Activated naive CD8-positive, alpha-beta T cell treated with anti-CD3 and anti-CD28 coated beads, Interleukin-2, amount 50 U/mL, for 16 hours (primary cell): ENCODE data around the gene ACADM.
"Not testable (repeated sequence)": the region's sequence is repeated elsewhere in the genome, so short reads cannot be mapped to it uniquely, and the experiment has no call there.

Source experiments
- DNase-seq: peaks from one replicate; pipeline ENCODE4 v3.0.0-alpha.2; 2020; ENCODE audit warnings: low read depth, low spot score

The ACADM gene

DNA sequence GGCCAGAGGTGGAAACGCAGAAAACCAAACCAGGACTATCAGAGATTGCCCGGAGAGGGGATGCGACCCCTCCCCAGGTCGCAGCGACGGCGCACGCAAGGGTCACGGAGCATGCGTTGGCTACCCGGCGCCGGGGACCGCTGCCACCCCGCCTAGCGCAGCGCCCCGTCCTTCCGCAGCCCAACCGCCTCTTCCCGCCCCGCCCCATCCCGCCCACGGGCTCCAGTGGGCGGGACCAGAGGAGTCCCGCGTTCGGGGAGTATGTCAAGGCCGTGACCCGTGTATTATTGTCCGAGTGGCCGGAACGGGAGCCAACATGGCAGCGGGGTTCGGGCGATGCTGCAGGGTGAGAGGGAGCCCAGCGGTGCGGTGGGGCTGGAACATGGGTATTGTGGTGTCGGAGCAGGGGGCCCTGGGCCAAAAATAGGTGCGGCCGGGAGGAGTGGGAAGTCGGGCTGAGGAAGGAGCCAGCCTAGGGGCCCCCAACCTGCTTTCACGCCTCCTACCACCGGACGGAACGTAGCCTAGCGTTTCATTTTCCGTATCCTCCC is at the start of gene ACADM:
TSS of gene ACADM (plus strand) at position 238 of the 551 bp plus-strand sequence. CDS start at position 317, 79 bp downstream.
- peak; percentile 73 for DNase-seq

GRCh38 chr1:75677443-75677842 is 47.1 kb upstream of the ACADM start:
- no peak for DNase-seq

DNA sequence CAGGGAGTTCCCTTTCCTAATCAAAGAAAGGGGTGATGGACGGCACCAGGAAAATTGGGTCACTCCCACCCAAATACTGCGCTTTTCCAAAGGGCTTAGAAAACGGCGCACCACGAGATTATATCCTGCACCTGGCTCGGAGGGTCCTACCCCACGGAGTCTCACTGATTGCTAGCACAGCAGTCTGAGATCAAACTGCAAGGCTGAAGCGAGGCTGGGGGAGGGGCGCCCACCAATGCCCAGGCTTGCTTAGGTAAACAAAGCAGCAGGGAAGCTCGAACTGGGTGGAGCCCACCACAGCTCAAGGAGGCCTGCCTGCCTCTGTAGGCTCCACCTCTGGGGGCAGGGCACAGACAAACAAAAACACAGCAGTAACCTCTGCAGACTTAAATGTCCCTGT is 46.5 kb upstream of the ACADM start:
- not testable (repeated sequence) for DNase-seq

DNA sequence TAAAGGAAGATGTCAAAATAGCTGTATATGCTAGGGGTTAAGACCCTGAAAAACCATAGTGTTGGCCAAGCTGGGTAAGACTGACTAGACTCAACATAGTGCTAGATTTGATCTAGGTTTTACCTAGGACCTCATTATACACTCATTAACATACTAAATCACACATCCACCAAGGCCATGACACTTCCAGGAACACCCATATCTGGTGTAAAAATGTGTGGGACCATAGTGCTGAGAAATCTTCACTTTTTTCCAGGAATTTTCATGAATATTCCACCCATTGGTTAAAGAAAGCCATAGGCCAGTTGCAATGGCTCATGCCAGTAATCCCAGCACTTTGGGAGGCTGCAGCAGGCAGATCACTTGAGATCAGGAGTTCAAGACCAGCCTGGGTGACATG is 34.0 kb upstream of the ACADM start:
- DNase-seq: no peak

- no peak for DNase-seq
Observed at GRCh38 chr1:75693551-75693950, 31.0 kb upstream of the ACADM start.

- no peak for DNase-seq
Observed at GRCh38 chr1:75696000-75696399, 28.5 kb upstream of the ACADM start.

GRCh38 chr1:75707191-75707590 is 17.3 kb upstream of the ACADM start:
- no peak for DNase-seq

DNA sequence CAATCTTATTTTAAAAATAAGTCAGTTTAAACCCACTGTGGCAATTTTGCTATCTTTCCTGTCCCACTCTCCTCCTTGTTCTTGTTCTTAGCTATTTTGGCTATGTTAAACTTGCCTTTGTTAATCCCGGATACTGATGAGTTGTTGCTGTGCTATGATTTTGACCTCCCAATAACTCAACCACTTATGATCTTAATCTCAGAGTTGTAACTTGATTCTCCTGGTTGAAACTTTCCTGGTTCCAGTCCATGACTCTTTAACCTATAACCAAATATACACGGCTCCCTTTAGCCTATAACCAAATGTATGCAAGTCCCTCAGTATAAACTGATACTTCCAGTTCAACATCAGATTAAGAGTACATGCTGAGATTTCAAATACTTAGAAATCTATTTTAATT is 15.6 kb upstream of the ACADM start:
- no peak for DNase-seq

- no peak for DNase-seq
Observed at GRCh38 chr1:75710832-75711231, 13.7 kb upstream of the ACADM start.

DNA sequence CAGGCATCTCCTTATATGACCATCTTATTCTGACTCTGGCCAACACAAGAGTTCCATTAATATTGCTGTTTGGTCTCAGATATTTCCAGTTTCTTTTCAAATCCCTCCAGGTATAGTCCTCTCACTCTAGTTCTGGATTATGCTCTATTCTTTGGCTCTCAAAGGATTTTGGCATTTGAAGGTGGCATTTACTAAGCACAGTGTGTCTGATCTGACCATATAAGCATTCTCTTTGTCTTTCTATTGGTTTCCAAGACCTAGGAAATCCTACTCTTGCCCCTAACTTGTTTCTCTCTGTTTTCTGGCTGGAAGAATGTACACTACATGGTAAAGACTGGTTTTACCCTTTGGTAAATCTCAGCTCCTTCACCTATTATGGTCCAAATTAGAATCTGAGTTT is 12.7 kb upstream of the ACADM start:
- DNase-seq: no peak

DNA sequence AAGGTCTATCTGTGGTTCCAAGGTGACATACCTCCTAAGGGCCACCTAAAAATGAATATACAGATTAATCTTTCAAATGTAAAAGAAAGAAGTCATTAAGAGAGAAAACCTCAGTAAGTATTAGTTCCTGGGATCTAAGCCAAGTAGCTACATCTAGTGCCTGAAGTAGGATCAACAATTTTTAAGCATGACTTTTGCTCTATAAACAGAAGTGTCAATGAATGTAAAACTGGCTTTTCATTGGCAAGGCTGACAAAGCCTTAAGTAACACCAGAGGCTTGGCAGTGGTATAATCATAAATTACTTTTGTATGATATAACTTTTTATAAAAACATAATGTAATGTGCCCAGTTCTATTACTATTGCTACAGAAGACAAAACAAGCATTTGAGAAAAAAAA is 12.2 kb upstream of the ACADM start:
- no peak for DNase-seq

DNA sequence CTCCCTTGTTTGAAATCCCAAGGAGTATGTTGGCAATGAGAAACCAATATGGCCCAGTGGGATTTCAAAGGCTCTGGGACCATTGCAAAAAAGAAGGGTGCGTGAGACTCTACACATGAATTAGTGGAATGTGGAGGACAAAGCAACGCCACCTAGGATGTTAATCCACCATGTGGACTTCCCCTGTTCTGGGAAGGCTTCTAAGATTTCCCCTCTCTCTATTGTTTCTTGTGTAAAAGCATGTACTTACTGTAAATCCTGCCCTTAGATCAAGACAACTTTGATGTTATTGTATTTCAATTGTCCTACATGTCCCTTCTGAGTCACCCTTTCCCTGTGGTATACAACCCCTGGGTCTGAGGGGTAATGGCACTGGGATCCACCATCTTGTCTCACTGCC is 4.7 kb upstream of the ACADM start:
- DNase-seq: no peak

DNA sequence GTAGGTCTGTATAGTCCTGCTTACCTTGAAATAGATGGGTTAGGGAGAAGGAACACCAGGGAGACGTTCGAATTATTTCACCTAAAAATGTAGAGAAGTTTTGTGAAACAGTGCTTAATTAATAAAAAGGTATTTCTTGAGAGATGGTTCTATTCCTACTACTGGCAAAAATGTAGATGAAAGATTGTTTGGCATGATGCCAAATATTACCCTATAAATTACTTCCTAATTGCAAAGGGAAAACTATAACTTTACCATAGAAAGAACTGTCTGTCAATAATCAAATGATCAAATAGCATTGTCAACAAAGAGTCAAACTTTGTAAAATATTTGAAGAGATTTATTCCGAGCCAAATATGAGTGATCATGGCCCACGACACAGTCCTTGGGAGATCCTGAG is 4.2 kb upstream of the ACADM start:
- DNase-seq: no peak

GRCh38 chr1:75720820-75721219 is 3.7 kb upstream of the ACADM start:
- no peak for DNase-seq

GRCh38 chr1:75722246-75722645 is 2.3 kb upstream of the ACADM start:
- DNase-seq: not testable (repeated sequence)

DNA sequence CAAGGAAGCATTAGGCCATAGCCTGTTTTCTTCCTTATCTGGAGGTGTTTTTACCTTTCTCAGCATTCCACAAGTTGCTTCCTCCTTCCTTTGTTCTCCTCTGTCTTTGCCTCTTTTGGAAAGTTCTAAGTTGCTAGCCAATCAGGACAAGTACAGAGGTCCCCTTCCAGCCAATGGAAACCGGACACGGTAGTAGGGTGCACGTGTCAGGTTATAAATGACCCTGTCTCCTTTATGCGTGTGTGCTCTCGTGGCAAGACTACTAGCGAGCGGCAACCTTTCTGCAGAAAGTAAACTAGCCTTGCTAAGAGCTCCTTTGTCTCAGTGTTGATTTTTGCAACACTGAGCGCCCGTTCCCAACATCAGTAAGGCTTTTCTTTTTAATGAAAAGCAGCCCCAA is 1.5 kb upstream of the ACADM start:
- DNase-seq: no peak

GRCh38 chr1:75723989-75724471 is 479 bp upstream of the ACADM start:
- DNase-seq: peak; percentile 32

- no peak for DNase-seq
Observed at GRCh38 chr1:75725266-75725665, 757 bp downstream of the ACADM start.

GRCh38 chr1:75725861-75726361 is 1.4 kb downstream of the ACADM start:
- DNase-seq: no peak

- DNase-seq: no peak
Observed at GRCh38 chr1:75727571-75727970, 3.1 kb downstream of the ACADM start.

DNA sequence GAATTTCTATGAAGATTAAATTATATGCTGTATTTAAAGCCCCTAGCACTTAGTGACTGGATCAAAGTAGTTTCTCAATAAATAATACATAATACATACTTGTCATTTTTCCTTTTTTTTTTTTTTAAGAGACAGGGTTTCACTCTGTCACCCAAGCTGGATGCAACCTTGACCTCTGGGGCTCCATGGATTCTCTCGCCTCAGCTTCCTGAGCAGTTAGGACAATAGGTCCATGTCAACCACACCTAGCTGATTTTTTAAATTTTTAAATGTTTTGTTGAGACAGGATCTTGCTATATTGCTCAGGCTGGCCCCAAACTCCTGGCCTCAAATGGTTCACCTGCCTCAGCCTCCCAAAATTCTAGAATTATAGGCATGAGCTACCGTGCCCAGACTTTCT is 5.9 kb downstream of the ACADM start:
- DNase-seq: no peak

DNA sequence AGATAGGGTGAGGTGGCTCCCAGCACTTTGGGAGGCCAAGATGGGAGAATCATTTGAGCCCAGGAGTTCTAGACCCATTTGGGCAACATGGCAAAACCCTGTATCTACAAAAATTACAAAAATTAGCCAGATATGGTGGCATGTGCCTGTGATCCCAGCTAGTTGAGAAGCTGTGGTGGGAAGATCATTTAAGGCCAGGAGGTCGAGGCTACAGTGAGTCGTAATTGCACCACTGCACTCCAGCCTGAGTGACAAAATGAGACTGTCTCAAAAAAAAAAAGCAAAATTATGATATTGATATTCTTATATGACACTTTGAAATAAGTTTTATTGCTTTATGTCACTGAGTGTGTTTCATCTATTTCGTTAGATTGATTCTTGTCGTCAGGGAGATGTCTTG is 7.4 kb downstream of the ACADM start:
- DNase-seq: no peak

DNA sequence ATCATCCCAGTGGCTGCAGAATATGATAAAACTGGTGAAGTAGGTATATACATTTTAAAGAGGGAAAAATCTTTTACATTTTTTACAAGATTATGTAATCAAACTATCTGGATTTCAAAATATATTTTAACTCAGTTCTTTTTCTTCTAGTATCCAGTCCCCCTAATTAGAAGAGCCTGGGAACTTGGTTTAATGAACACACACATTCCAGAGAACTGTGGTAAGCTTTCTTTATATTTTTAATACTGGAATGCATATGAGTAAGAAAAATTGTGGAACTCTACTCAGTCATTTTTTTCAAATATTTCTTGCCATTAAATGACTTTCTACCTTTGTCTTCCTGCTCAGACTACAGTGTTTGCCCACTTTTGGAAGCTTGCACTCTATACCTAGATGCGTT is 8.2 kb downstream of the ACADM start:
- no peak for DNase-seq

DNA sequence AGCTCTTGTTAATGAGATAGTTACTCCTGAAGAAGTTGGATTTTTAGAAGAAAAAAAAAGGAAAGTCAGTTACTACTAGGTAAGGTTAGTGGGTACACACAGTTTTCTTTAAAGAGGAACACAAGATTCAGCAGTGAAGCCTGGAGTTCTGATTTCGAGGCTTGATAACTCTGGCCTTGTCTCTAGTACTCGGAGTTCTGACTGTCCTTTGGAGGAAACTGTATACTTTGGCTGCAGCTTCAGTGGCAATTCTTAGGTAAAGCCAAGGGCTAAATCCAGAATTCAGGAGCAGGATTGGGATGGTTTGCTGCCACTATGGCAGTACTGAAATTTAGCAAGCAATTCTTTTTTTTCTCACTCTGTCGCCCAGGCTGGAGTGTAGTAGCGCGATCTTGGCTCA is 9.2 kb downstream of the ACADM start:
- DNase-seq: no peak
